NB4 (cell line): ENCODE data around the gene RBM19.

Experiments used
- DNase-seq: peaks from one replicate; pipeline ENCODE4 v3.0.0; 2010; ENCODE audit warnings: low read depth
- H3K4me3 ChIP-seq: one replicate; pipeline ENCODE4 v1.5.1; 2011; ENCODE audit warnings: mild to moderate bottlenecking, low read depth, low read length, moderate library complexity
- MYC ChIP-seq: IDR thresholded peaks from 2 replicates; pipeline ENCODE4 v1.6.1; 2011; ENCODE audit warnings: low read depth, low read length
- POLR2A ChIP-seq: IDR thresholded peaks from 2 replicates; pipeline ENCODE4 v1.6.1; 2011; ENCODE audit warnings: mild to moderate bottlenecking; ENCODE audit not compliant: insufficient read length; ENCODE audit errors: extremely low read depth
- TF ChIP-seq, protein P1 (sequence below): IDR thresholded peaks from one replicate; pipeline ENCODE4 v1.5.1; 2012; ENCODE audit warnings: low read depth, low read length
- TF ChIP-seq, protein P2 (sequence below): IDR thresholded peaks from 2 replicates; pipeline ENCODE4 v1.6.1; 2011; ENCODE audit warnings: low read depth, low read length

The RBM19 gene

DNA sequence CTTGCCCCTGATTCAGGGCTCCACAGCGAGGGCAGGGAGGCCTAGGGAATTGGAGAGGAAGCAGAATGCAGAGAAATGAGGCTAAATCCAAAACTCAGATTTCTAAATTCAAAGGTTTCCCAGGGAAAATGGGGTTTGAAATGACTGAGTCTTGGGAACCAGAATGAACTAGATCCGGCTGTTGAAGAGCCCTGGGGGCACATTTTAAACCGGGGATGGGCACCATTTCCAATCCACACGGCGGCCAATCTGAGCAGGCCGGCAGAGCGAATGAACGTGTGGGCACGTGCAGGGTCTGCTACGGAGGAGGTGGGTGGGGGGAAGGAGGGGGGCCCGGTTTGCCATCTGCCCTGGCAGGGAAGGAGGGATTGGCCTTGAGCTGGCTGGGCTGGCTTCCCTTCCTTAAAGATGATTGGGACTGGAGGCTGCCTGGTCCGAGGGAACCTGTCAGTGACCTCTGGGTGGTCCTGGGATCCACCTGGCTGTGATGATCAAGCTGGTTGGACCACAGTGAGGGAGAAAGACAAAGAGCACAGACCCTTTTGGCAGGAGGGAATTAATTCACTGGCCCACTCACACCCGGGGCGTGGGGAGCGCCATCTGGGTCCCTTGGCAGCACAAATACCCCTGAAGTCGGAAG is 161.0 kb downstream of the RBM19 start:
- no peak for DNase-seq
- TF ChIP-seq MYC (no peak), POLR2A (no peak)
- TF ChIP-seq, protein P1, sequence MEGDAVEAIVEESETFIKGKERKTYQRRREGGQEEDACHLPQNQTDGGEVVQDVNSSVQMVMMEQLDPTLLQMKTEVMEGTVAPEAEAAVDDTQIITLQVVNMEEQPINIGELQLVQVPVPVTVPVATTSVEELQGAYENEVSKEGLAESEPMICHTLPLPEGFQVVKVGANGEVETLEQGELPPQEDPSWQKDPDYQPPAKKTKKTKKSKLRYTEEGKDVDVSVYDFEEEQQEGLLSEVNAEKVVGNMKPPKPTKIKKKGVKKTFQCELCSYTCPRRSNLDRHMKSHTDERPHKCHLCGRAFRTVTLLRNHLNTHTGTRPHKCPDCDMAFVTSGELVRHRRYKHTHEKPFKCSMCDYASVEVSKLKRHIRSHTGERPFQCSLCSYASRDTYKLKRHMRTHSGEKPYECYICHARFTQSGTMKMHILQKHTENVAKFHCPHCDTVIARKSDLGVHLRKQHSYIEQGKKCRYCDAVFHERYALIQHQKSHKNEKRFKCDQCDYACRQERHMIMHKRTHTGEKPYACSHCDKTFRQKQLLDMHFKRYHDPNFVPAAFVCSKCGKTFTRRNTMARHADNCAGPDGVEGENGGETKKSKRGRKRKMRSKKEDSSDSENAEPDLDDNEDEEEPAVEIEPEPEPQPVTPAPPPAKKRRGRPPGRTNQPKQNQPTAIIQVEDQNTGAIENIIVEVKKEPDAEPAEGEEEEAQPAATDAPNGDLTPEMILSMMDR, result no peak
- TF ChIP-seq, protein P2, sequence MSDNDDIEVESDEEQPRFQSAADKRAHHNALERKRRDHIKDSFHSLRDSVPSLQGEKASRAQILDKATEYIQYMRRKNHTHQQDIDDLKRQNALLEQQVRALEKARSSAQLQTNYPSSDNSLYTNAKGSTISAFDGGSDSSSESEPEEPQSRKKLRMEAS, result no peak
- H3K4me3 ChIP-seq, result no peak overlapping the region

DNA sequence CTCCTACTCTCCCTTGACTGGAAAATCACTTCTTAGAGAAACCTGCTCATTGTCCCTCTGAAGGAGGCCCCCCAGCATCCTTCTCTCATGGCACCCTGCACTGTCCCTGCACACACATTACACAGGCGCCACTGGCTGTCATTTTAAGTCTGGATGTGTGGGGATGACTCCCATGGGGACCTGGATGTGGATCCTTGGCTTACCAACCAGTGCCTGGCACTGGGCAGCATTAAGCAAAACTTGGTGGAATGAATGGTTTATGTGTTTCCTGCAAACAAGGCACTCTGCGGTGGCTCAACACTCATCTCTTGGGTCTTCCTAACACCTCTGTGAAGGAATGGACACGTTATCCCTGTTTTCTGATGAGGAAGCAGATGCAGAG is 162.4 kb downstream of the RBM19 start:
- H3K4me3 ChIP-seq, result no peak overlapping the region
- TF ChIP-seq POLR2A (no peak), MYC (no peak)
- TF ChIP-seq, protein P1, result no peak
- TF ChIP-seq, protein P2, result no peak
- DNase-seq, result no peak

DNA sequence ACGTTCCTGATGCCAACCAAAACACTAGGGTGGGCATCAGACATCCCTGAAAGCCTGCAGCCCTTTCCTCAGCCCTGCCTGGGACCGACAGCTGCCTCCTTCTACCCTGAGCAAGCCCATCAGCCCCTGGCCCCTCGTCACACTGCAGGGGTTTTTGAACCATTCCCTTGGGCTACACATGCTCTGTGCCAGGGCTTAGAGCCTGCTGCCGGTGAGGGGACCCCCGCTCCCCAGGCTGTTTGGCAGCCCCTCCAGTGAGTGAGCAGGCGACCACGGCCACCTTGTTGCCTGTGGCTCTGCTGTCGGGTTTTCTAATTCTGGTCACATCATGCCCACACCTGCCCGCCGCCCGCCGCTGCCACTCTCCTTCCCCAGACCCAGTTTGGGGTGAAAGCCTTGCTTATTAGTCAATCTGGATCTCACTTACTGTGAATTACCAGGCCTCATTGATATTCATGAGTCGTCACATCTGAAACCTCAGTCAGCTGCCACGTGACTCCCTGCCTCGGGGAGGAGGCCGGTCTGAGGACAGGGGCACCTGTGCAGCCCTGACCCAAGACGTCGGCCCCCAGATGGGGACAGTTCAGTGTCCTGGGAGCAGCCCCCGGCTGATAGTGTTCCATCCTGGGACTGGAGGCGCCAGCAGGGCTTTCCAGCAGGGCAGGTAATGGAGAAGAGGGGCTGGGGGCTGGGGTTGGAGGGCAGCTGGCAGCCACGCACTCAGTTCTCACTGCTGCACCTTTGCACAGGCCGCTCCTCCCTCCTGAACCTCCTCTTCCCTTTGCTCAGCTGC is 163.0 kb downstream of the RBM19 start:
- DNase-seq, result no peak
- no peak overlapping the region for H3K4me3 ChIP-seq
- TF ChIP-seq POLR2A (no peak), MYC (no peak)
- TF ChIP-seq, protein P1, result no peak
- TF ChIP-seq, protein P2, result no peak

DNA sequence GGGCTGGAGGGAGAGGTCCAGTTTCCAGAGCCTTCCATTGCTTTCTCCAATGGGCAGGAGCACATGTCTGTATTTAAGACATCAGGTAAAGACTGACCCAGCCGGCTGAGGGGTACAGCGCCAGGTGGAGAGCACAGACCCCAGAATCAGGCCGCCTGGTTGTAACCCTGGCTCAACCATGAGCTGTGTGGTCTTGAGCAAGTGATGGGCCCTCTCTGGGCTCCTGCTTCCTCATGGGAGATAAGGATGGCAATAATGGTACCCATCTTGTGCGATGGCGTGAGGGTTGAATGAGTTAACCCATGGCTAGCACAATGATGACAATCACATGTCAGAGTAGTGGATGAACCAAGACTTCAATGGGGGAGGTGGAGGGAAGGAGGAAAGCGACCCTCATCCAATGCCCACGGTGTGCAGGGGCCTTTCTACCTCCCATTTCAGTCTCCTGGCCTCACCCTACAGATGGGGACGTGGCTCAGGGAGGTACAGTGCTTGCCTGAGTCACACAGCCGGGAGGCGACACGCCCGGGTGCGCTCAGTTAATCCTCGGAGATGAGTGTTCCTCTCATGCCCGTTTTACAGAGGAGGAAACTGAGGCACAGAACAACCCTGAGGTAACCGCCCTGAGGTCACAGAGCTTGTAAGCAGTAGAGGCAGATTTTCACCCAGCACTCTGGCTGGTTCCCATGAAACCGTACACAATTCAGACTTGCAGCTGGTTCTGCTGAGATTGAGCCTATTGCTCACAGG is 163.9 kb downstream of the RBM19 start:
- H3K4me3 ChIP-seq, result no peak overlapping the region
- no peak for DNase-seq
- TF ChIP-seq, protein P2, result no peak
- no peak for TF ChIP-seq POLR2A
- no peak for TF ChIP-seq MYC
- TF ChIP-seq, protein P1, result no peak

DNA sequence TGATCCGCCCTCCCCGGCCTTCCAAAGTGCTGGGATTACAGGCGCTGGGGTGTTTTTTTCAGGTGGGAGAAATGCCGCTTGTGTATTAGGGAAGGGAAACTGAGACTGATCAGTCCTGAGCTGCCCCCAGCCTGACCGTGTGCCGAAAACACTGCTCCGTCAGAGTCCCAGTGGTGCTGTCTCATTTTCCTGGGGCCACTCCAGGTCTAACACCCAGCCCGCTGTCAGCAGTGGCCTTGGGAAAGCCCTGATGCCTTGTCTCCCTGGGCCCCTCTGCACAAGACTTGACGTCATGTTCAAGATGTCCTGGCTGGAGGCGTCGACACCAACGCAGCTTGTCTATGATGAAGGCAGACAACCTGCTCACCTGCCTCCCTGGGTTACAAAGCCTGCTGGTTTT is 165.9 kb downstream of the RBM19 start:
- no peak overlapping the region for H3K4me3 ChIP-seq
- TF ChIP-seq, protein P2, result no peak
- TF ChIP-seq, protein P1, result no peak
- TF ChIP-seq MYC (no peak), POLR2A (no peak)
- DNase-seq, result no peak
